Ishikawa (cell line): Measurements from ENCODE around the gene BANP.

Experiments
- CEBPB ChIP-seq: IDR thresholded peaks from 2 replicates; pipeline ENCODE4 v1.6.1; 2012
- CREB1 ChIP-seq: IDR thresholded peaks from 2 replicates; pipeline ENCODE4 v1.6.1; 2012; ENCODE audit warnings: low read depth
- EGR1 ChIP-seq: IDR thresholded peaks from 2 replicates; pipeline ENCODE4 v1.6.1; 2012
- EP300 ChIP-seq: IDR thresholded peaks from 2 replicates; pipeline ENCODE4 v1.6.1; 2012; ENCODE audit warnings: borderline replicate concordance
- FOXM1 ChIP-seq: IDR thresholded peaks from 2 replicates; pipeline ENCODE4 v1.6.1; 2012; ENCODE audit warnings: low read depth, borderline replicate concordance
- MAX ChIP-seq: IDR thresholded peaks from 2 replicates; pipeline ENCODE4 v1.6.1; 2012
- NFIC ChIP-seq: IDR thresholded peaks from 2 replicates; pipeline ENCODE4 v1.6.1; 2012
- REST ChIP-seq: IDR thresholded peaks from 2 replicates; pipeline ENCODE4 v1.6.1; 2012; ENCODE audit warnings: low read depth, mild to moderate bottlenecking
- TAF1 ChIP-seq: IDR thresholded peaks from 2 replicates; pipeline ENCODE4 v1.6.1; 2012; ENCODE audit warnings: low read depth, mild to moderate bottlenecking
- TCF12 ChIP-seq: IDR thresholded peaks from 2 replicates; pipeline ENCODE4 v1.6.1; 2012; ENCODE audit warnings: low read depth
- TEAD4 ChIP-seq: IDR thresholded peaks from 2 replicates; pipeline ENCODE4 v1.6.1; 2012
- USF1 ChIP-seq: IDR thresholded peaks from 2 replicates; pipeline ENCODE4 v1.6.1; 2012
- YY1 ChIP-seq: IDR thresholded peaks from 2 replicates; pipeline ENCODE4 v1.6.1; 2012; ENCODE audit warnings: low read depth
- ZBTB7A ChIP-seq: IDR thresholded peaks from 2 replicates; pipeline ENCODE4 v1.6.1; 2012; ENCODE audit warnings: low read depth

The BANP gene

GRCh38 chr16:88068476-88069396, 117.5 kb downstream of the BANP start:
- no peak for TF ChIP-seq TEAD4
- no peak for TF ChIP-seq ZBTB7A
- no peak for TF ChIP-seq FOXM1
- TF ChIP-seq REST = no peak
- no peak for TF ChIP-seq TAF1
- no peak for TF ChIP-seq NFIC

GRCh38 chr16:88069397-88070168, 118.3 kb downstream of the BANP start:
- no peak for TF ChIP-seq FOXM1
- no peak for TF ChIP-seq EGR1

GRCh38 chr16:88070341-88070740, 119.1 kb downstream of the BANP start:
- TF ChIP-seq CREB1 (no peak), USF1 (no peak), EP300 (no peak), CEBPB (no peak), ZBTB7A (no peak)

- TF ChIP-seq MAX (no peak), REST (no peak), YY1 (no peak), CREB1 (no peak), CEBPB (no peak), EP300 (no peak), FOXM1 (no peak), TEAD4 (no peak), NFIC (no peak), TAF1 (no peak)
Measured at GRCh38 chr16:88070989-88071625, 119.9 kb downstream of the BANP start.

GRCh38 chr16:88071908-88072307, 120.7 kb downstream of the BANP start:
- TF ChIP-seq CREB1 = no peak
- TF ChIP-seq CEBPB = no peak

- TF ChIP-seq TAF1 (no peak), NFIC (no peak), FOXM1 (no peak), USF1 (no peak), CREB1 (no peak), EP300 (no peak), YY1 (no peak), TCF12 (no peak), EGR1 (no peak)
Measured at GRCh38 chr16:88072571-88073001, 121.4 kb downstream of the BANP start.
